Neural progenitor cell (in vitro differentiated cells): ENCODE results near the gene OGG1.

Experiments used
- CTCF ChIP-seq: fragments of 200-600 bp; sonication (generic); IDR thresholded peaks from 2 replicates; pipeline ENCODE4 v1.5.1; 2017; ENCODE audit warnings: antibody characterized with exemption, mild to moderate bottlenecking
- EZH2 ChIP-seq: fragments of 200-600 bp; sonication (generic); IDR thresholded peaks from 2 replicates; pipeline ENCODE4 v1.6.1; 2017; ENCODE audit warnings: antibody characterized with exemption, mild to moderate bottlenecking, moderate library complexity

GRCh38 chr3:9736831-9737230 lies 12.9 kb upstream of the OGG1 start:
- TF ChIP-seq CTCF, result no peak
- TF ChIP-seq EZH2, result no peak
